Suprapubic skin (tissue), 4 donors: ENCODE measurements around the gene PPP1R12B.
"Not testable (repeated sequence)": the region's sequence is repeated elsewhere in the genome, so short reads cannot be mapped to it uniquely, and the experiment has no call there.

ENCODE experiments used
- CTCF ChIP-seq, 2 donors: fragments of 200-600 bp in 1 of 2; fragments of 450-650 bp in 1 of 2; sonication (generic) in 1 of 2; IDR thresholded peaks; one replicate each; pipeline ENCODE4 v1.5.1; 2016 to 2019; ENCODE audit warnings: antibody characterized with exemption in 2 of 2, mild to moderate bottlenecking in 1 of 2, moderate library complexity in 1 of 2
- POLR2A ChIP-seq, 2 donors: fragments of 450-650 bp; IDR thresholded peaks; one replicate each; pipeline ENCODE4 v1.6.1; 2017; ENCODE audit warnings: antibody characterized with exemption in 2 of 2, mild to moderate bottlenecking in 2 of 2, moderate library complexity in 2 of 2
- POLR2AphosphoS5 ChIP-seq, 3 donors: sonication (generic); formaldehyde crosslinking; IDR thresholded peaks; one replicate each; pipeline ENCODE4 v1.6.1; 2017; ENCODE audit warnings: antibody characterized with exemption in 3 of 3

GRCh38 chr1:202448140-202448539 is 99.6 kb downstream of the PPP1R12B start:
- TF ChIP-seq CTCF, POLR2AphosphoS5, POLR2A (IDR thresholded peaks at IDR 0.05): not testable (repeated sequence)
